OCI-M2 (cell line): ENCODE results near the gene ABHD10.

Experiments
- DNase-seq: peaks from one replicate; lab custom pipeline; 2025; ENCODE audit not compliant: unreplicated experiment; lab: John Stamatoyannopoulos, UW

Gene ABHD10

GRCh38 chr3:112000367-112000771 is 21.5 kb downstream of the ABHD10 start:
- DNase-seq = no peak

- no peak for DNase-seq
These were observed 22.1 kb downstream of the ABHD10 start for GRCh38 chr3:112000966-112001365.

GRCh38 chr3:112001526-112001925 is 22.7 kb downstream of the ABHD10 start:
- no peak for DNase-seq

DNA sequence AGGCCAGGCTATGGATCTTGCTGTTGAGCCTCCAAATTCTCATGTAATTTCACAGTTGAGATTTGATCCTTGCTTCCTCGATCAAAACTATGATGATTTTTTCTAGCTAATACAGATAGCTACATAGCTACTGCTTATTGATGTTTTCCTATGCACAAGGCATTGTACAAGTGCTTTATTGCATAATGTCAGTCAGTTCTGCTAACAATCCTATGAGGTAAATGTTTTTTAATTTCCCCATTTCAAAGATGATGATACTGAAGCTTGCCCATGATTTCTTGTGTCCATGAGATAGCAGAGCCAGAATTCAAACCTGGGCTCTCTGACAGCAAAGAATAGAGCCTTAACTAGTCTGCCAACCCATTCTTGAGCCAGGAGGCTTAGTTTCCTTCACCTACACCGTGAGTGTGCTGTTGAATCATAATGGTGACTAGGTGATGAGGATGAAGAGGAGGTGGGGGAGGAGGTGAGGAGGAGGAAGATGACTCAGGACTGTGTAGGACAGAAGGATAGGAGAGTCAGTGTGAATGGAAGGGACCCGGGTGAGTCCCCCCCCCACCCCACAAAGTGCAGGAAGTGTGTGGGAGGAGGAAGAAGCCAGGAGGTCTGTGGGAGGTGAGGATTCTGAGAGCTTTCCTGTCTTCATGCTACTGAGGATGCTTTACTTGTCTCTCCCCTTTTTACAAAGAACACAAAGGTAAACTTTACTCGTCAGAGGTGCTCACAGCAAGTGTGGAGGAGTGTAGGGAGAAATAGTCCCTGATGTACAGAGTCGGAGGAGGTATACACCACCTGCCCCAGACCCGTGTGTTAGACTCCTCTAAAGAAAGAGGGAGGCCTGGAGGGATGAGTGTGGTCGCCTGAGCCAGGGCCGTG is 23.5 kb downstream of the ABHD10 start:
- DNase-seq = no peak

GRCh38 chr3:112003321-112004080 is 24.7 kb downstream of the ABHD10 start:
- no peak for DNase-seq

DNA sequence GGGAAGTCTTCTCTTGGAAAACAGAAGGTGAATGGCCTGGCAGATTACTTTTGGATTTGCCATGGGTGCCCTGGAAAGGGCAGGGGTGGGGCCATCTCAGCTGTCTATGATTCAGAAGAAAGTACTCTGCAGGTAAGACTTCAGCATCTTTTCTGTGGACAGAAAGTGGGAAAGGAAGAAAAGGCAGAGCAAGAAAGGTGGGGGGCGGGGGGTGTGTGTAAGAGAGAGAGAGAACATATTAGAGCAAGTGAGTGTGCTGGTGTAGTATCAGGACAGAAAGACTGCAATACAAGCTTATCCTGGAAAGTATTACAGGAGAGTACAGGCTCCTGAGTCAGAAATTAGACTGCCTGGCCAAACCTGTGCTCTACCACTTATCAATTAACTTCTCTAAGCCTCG is 25.4 kb downstream of the ABHD10 start:
- no peak for DNase-seq

DNA sequence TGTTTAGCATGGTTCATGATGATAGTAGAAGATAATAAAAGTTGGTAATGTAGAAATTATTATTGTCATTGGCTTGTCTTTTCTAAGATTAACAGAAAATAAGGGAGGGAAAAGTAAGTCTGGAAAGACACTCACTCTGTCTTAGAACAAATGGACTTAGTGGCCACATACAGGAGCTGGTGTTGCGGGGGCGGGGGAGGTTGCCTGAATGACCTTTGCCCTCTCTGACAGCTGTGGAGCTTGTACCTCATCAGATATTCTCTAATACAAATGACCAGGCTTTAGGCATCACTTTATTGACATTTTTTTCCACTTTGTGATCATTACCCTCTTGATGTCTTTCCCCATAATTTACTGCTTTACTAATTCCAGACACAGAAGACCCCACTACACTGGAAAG is 25.8 kb downstream of the ABHD10 start:
- no peak for DNase-seq

GRCh38 chr3:112005091-112005672 is 26.4 kb downstream of the ABHD10 start:
- no peak for DNase-seq

- no peak for DNase-seq
These were observed 28.8 kb downstream of the ABHD10 start for GRCh38 chr3:112007633-112008032.

GRCh38 chr3:112009670-112010069 is 30.8 kb downstream of the ABHD10 start:
- no peak for DNase-seq

DNA sequence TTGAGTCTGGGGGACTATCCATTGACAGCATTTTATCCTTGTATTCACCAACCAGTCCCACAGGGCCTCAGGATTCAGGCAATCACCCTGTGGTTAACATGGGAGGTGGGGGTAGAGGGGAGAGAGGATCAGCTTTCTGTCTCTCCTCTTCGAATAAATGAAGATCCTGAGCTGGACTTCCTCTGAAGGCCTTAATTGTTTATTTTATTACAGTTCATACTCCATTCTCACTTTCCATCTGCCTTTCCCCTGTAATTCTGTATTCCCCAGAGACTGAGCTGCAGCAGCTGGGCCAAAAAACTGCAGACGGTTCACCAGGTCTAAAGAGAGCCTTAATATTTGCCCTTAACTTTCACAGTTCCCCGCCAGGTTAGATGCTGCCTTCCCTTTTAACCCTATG is 31.8 kb downstream of the ABHD10 start:
- no peak for DNase-seq

DNA sequence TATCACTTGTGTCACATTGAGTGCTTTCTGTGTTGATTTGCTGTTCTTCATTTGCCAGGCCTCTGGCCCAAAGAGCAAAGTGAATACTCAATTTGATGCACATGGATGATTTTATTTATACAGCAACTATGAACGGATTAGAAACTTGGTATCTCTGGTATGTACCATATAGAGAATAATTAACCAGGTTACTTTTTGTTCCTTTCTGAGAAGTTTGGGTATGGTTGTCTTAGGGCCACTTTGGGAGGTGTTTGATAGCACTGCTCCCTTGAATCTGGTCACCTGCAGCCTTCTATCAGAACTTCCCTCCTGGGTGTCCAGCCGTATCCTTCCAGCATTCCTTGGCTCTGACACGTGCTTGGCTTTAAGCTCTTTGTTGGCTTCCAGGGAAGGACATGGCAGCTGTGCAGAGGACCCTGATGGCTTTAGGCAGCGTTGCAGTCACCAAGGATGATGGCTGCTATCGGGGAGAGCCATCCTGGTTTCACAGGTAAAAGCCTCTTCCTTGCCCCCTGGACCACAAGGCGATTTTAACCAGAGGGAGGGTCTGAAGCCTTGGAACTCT is 32.6 kb downstream of the ABHD10 start:
- no peak for DNase-seq

DNA sequence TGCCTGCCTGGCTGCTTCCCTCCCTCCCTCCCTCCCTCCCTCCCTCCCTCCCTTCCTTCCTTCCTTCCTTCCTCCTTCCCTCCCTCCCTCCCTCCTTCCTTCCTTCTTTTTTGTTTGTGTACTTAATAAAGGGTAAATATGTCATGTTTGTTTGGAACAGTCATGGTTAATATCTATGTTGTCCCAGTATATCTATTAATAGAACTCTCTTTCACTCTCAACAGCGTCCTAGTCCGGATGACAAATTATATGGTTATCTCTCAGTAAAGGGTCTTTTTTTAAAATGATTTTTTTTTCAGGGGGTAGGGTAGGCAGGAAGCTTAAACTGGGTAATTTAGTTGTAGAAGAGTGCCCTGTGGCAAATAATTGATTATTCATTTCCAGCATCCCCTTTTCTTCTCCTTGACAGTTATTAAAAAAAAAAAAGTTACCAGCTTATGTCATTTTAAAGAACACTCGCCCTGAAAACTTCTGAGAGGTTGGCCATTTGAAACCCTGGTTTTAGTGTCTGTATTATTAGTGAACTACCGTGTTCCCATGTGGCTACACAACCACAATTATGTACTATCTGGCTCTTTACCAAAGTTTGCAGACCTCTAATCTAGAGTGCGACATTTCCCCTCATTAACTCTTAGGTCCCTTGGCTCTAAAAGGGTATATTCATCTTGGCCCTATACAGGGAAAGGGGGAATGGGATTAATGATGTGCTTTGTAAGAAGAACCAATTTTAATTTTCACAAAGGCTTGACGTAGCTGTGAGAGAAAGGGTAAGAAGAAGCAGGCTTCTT is 33.6 kb downstream of the ABHD10 start:
- DNase-seq = no peak

DNA sequence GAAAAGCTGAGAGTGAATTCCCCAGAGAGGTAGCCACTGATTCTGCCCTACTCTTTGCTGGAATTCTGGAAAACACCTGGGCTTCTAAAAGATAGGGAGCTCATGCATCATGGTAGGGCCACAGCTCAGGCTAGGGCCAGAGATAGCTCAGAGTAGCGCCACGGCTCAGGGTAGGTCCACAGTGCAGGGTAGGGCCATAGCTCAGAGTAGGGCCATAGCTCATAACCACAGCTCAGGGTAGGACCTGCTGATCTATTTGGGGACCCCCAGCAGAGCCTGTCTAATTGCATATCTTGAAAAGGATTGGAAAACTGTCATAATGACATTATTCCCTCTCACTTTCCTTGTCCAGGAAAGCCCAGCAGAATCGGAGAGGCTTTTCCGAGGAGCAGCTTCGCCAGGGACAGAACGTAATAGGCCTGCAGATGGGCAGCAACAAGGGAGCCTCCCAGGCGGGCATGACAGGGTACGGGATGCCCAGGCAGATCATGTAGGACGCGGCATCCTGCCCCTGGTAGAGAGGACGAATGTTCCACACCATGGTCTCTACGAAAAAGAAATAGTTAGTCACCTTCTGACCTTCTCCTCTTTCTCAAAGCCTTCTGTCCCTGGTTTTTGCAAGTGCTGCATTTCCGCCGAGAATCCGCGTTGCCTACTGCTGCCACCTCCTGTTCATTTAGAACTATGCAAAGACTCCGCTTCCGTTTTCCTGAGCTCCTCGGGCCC is 34.4 kb downstream of the ABHD10 start:
- no peak for DNase-seq

DNA sequence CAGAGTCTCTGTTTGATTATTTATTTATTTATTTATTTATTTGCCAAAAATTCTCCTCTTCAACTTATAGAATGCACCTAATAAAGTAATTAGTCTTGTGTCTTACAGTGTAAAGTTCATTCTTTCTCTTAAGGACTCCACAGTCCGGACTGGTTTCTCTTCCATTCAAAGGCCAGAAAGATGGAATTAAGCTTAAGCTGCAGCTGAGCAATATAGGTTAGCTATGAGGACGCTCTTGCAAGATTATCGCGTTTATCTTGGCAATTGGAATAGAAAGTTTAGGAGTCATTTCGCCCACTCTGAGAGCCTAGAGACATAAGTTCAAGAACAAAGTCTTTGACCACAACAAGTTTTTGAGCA is 34.9 kb downstream of the ABHD10 start:
- DNase-seq = no peak

GRCh38 chr3:112017091-112017490 is 38.3 kb downstream of the ABHD10 start:
- no peak for DNase-seq

DNA sequence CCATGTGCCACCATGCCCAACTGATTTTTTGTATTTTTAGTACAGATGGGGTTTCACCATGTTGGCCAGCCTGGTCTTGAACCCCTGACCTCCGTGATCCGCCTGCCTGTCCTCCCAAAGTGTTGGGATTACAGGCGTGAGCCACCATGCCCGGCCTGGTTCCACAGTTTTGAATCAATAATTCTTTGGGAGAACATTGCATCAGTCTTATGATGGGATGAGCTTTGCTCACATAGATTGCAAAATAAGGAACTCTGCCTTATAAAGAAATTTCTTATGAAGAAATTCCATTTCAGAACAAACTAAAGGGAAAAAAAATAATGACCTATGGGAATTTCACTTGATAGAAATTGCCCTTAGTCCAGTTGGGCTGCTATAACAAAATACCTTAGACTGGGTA is 39.9 kb downstream of the ABHD10 start:
- DNase-seq = no peak

DNA sequence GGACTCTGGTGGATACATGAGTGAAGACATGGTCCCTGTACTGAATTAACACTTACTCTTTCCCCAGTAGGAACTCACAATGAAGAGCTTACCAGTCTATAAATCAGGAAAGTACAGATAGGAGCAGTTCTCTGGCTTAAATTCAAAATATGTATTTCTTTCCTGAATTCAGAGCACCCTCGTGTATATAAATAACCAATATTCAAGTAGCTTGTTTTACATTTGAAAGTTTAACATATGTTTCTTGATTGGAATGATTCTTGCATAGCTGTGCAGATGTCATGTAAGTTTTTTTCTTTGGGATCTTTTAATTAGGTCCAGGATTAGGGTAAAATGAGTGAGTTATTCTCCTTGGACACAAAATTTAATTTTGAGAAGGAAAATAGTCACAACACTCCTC is 40.9 kb downstream of the ABHD10 start:
- no peak for DNase-seq

DNA sequence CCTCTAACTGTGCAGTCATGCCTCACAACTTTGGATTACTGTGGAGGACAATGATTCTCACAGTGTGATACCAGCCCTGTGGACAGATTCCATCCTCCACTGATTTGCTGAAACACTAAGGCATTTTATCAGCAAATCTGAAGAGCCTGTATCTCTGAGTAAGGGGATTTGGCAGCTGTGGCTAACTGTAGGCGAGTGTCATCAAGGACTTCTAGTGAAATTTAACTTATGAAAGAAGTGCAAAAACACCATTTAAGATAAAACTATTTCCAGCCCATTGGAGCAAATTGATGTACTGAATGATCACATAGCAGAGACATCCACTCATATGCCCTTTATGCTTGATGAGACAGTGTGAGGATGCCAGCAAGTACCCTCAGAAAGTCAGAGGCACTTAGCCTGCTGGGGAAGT is 41.9 kb downstream of the ABHD10 start:
- DNase-seq = no peak

- no peak for DNase-seq
These were observed 48.3 kb downstream of the ABHD10 start for GRCh38 chr3:112027142-112027541.
